GF-D8 (cell line): Measurements from ENCODE around the gene PIAS1.
"Not testable (repeated sequence)": the region's sequence is repeated elsewhere in the genome, so short reads cannot be mapped to it uniquely, and the experiment has no call there.

ENCODE experiments used
- DNase-seq: peaks from one replicate; lab custom pipeline; 2025; lab: John Stamatoyannopoulos, UW

Gene PIAS1

DNA sequence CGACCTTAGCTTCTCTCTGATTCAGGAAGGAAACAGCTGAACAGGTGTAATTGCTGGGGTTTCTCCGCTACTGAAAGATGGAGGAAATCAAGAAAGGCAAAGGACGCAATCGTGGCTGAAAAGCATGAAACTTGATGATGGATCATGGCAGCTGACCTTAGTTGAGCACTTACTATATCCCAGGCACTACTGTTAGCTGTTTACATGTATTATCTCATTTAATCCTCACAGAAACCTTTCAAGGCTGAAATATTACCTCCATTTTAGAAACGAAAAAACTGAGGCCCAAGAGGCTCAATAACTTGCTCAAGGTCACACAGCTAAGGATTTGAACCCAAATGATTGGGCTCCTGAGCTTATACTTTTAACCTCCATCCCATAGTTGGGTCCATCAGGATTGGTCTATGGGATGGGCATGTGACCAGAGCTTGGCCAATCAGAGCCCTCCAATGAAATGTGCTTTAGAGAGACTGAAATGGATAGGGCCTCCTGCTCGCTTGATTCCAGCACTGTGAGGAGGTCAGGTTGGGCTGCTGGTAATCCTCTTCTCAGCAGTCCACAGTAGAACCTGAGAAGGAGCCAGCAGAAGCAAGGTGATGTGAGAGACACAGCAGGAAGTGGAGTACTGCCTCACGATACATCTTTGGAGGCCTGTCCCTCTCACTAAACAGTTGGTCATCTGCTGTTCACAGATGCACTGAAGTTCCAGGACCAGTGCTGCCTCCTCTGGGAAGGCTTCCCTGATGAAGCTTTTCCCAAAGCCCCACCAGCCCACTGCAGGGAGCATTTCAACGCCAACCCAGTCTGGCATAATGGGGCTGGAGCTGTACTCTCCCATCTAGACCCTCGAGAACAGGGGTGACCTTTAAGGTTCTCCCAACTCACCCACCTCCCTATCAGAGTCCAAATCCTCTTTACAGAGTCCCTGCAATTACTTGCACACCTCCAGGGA lies 165.0 kb downstream of the PIAS1 start:
- no peak for DNase-seq

DNA sequence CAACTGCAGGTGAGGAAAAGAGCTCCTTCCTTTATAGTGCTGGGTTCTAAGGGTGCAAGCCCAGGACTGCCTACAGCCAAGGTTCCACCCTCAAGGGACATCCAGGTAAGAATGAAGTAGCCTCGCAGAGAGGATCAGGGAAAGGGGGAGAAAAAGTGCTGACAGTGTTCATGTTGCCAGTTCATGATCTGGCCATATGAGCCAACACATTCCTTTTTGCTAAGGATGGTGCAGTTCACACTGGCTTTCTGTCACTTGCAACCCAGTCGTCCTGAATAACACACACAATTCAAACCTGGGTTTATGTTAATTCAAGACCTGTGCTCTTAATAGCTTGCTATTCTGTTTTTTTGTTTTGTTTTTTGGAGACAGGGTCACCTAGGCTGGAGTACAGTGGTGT lies 166.4 kb downstream of the PIAS1 start:
- no peak for DNase-seq

GRCh38 chr15:68220967-68221366 lies 166.9 kb downstream of the PIAS1 start:
- no peak for DNase-seq

- not testable (repeated sequence) for DNase-seq
Observed at GRCh38 chr15:68221530-68222431, 167.7 kb downstream of the PIAS1 start.

DNA sequence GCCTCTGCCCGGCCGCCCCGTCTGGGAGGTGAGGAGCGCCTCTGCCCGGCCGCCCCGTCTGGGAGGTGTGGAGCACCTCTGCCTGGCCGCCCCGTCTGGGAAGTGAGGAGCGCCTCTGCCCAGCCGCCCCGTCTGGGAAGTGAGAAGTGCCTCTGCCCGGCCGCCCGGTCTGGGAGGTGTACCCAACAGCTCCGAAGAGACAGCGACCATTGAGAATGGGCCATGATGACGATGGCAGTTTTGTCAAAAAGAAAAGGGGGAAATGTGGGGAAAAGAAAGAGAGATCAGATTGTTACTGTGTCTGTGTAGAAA lies 168.3 kb downstream of the PIAS1 start:
- not testable (repeated sequence) for DNase-seq

GRCh38 chr15:68223171-68223570 lies 169.1 kb downstream of the PIAS1 start:
- DNase-seq: no peak

DNA sequence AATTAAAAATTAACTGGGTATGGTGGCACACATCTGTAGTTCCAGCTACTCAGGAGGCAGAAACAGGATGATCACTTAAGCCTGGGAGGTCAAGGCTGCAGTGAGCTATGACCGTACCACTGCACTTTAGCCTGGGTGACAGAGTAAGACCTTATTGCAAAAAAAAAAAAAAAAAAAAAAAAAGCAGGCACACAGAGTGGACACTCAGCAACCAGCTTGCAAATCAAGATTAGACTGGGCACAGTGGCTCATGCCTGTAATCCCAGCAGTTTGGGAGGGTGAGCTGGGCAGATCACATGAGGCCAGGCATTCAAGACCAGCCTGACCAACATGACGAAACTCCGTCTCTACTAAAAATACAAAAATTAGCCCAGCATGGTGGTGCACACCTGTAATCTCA lies 170.0 kb downstream of the PIAS1 start:
- no peak for DNase-seq

- peak; percentile 46 for DNase-seq
Observed at GRCh38 chr15:68224546-68225250, 170.6 kb downstream of the PIAS1 start.

- not testable (repeated sequence) for DNase-seq
Observed at GRCh38 chr15:68225442-68225841, 171.3 kb downstream of the PIAS1 start.

GRCh38 chr15:68227643-68228142 lies 173.6 kb downstream of the PIAS1 start:
- no peak for DNase-seq

- DNase-seq: peak; percentile 4
Observed at GRCh38 chr15:68228143-68228970, 174.2 kb downstream of the PIAS1 start.

- no peak for DNase-seq
Observed at GRCh38 chr15:68228971-68229385, 174.9 kb downstream of the PIAS1 start.

DNA sequence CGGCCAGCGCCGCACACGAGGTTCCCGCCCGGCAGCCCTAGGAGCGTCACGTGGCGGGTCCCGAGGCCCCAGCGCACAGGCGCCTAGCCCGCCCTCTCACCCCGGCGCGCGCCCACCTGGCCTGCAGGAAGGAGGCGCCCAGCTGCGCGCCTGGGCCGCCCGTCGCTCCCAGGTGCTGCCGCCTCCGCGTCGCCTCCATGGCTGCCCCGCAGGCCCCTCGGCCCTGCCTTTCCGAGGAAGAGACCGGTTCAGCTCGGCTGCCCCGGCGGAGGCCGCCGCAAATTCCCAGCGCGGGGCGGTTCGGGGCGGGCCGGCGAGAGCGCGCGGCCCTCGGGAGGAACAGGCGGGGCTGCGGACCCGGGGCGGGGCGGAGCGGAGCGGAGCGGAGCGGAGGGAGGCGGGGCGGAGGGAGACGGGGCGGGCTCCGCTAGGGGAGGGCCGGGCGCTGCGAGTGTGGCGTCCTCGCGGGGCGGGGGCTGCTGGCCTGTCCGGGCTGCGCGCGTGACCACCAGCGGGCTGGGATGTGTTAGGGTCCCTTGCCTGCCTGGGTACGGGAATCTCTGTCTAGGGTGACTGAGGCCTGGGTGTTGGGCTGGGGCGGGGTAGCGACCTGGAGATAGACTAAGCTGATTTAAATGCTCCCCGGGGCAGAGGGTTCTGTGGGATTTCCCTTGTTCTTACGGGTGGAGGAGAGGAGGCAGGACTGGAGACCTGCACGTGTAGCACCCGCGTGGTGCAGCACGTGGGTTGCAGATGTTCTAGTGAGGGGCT lies 175.5 kb downstream of the PIAS1 start, which contains the start of gene CLN6:
Gene CLN6, minus strand, starts transcription at position 343 of the 771 bp plus-strand sequence. Its CDS starts 144 bp downstream, at position 199.
- peak; percentile 53 for DNase-seq

DNA sequence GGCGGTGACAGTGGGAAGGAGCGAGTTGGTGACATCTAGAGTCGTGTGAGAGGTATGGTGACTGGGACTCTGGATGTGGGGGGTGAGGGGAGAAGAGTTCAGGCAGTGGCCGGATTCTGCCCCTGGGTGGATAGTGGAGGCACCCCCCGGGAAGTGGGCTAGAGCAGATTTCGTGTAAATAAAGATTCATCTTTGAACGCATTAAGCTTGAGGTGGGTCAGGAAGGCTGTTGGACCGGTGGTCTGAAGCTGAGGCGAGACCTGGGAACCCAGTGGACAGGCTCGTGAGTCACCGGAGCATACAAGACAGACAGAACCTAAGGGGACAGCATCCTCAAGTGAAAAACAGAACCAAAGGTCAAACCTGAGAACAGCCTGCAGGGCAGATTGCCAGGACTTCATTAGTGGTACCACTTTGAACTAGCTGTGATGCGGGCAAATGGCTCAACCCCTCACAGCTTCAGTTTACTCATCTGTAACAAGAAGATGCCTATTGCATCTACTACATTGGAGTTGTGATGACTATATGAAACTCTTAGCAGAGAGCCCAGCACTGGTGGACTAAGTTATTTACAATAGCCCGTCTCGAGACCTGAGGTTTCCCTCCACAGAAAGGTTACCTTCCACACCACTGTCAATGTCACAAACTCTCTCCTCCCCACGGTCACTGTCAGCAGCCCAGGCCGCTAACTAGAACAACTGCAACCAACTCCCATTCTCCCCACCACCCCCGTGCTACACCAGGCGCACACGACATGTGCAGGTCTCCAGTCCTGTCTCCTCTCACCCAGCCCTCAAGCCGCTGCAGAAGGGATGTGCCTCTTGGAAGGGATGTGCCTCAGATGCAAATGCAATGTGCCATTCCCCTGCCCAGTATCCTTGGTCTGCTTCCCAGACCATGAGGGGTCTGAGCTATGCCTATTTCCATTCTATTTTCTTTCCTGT lies 176.3 kb downstream of the PIAS1 start:
- no peak for DNase-seq

- no peak for DNase-seq
Observed at GRCh38 chr15:68231102-68231818, 177.1 kb downstream of the PIAS1 start.

GRCh38 chr15:68232449-68232848 lies 178.3 kb downstream of the PIAS1 start:
- DNase-seq: peak; percentile 12

DNA sequence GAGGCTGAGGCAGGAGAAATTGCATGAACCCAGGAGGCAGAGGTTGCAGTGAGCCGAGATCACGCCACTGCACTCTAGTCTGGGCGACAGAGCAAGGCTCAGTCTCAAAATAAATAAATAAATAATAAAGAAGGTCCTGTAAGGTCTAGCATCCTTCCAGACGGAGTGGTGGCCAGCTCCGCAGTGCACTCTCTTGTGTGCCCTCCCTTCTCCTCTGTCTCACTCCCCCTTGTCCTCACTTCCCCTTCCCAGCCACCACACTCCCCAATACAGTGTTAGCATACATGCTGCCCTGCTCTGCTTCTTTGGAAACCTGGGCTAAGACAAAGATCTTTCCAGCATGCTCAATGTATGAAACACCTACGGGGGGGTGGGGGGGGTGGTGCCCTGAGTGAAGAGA lies 178.8 kb downstream of the PIAS1 start:
- peak; percentile 71 for DNase-seq

GRCh38 chr15:68234060-68234459 lies 179.9 kb downstream of the PIAS1 start:
- no peak for DNase-seq
